ENCODE results near the gene KL. TPM values are rescaled to one million over a fixed set of nuclear protein-coding genes. Genes with fewer than 3 reads are reported as not detected.

Gene KL
- total and polyA plus RNA-seq, 2 of the 8 experiments (the other 6 are each of a cell fraction or from before 2014, with no cell fraction given) = 0.02 TPM; not detected in 1

- no peak overlapping the region for H3K14ac ChIP-seq (ENCODE audit: insufficient read length)
- ChIA-PET POLR2A (ENCODE audit: partially characterized antibody) (no interaction called here), CTCF (ENCODE audit: partially characterized antibody) (no interaction called here)
- no peaks in the 10 kb centered on the region for H4K20me1 ChIP-seq (replicated peaks in 1 of 2; ENCODE audit: control insufficient read depth in 1 of 2, insufficient read depth in 2 of 2, low read length in 2 of 2)
- H3K18ac ChIP-seq (ENCODE audit: extremely low read depth, low read length) = no peak overlapping the region
- FAIRE-seq (no peak), DNase-seq (ENCODE audit: low read depth in 1 of 2, low spot score in 2 of 2) (no peak)
- H3K4me3 ChIP-seq (ENCODE audit: extremely low read depth in 1 of 4, insufficient read depth in 2 of 4, low read depth in 3 of 4, low read length in 4 of 4) = no peak overlapping the region
- H3K27ac ChIP-seq (ENCODE audit: low read depth, low read length) = no peak overlapping the region
- H2BK5ac ChIP-seq (ENCODE audit: low read depth, low read length) = no peak overlapping the region
- H3K27me3 ChIP-seq (replicated peaks in 1 of 4; ENCODE audit: control insufficient read depth in 3 of 4, extremely low read depth in 1 of 4, insufficient read depth in 3 of 4, low read length in 3 of 4) = no peaks in the 10 kb centered on the region
- H3K79me2 ChIP-seq (ENCODE audit: control insufficient read depth in 1 of 2, insufficient read depth in 2 of 2, low read length in 2 of 2) = no peaks in the 10 kb centered on the region
- H4K5ac ChIP-seq (ENCODE audit: insufficient read length, low read depth, low read length) = no peak overlapping the region
- H2BK15ac ChIP-seq (ENCODE audit: low read length) = no peak overlapping the region
- H2BK12ac ChIP-seq (ENCODE audit: low read depth, low read length) = no peak overlapping the region
- no peaks in the 10 kb centered on the region for H3K36me3 ChIP-seq (ENCODE audit: control insufficient read depth in 2 of 4, insufficient read depth in 4 of 4, low read length in 3 of 4)
- no peak overlapping the region for H3K9ac ChIP-seq (replicated peaks in 1 of 4; ENCODE audit: extremely low read depth in 1 of 4, low read depth in 3 of 4, low read length in 3 of 4)
- no peaks in the 10 kb centered on the region for H3K79me1 ChIP-seq (ENCODE audit: low read depth, low read length)
- WGBS, 2 experiments (ENCODE audit: extremely low coverage in 1 of 2, insufficient coverage in 1 of 2, insufficient read length in 1 of 2, insufficient replicate concordance in 2 of 2, low coverage in 1 of 2, low lambda C conversion rate in 2 of 2, missing lambda C conversion rate in 1 of 2) = 75% methylated on average over 8 of the region's 8 CpGs; no CpG with 5 or more reads in 1 of the 2 experiments
- H3K56ac ChIP-seq (replicated peaks; ENCODE audit: insufficient read length, low read depth, low read length) = no peak overlapping the region
- no peak overlapping the region for H2AFZ ChIP-seq (ENCODE audit: low read length)
- H2AK5ac ChIP-seq (ENCODE audit: low read depth, low read length) = no peak overlapping the region
- H4K8ac ChIP-seq (ENCODE audit: extremely low read depth, insufficient read depth, low read length) = no peak overlapping the region
- H2BK20ac ChIP-seq (ENCODE audit: low read length) = no peak overlapping the region
- no peak overlapping the region for H4K91ac ChIP-seq (replicated peaks; ENCODE audit: insufficient read length, low read length)
- H3K4me1 ChIP-seq (replicated peaks in 1 of 4; ENCODE audit: control insufficient read depth in 3 of 4, insufficient read depth in 4 of 4, low read length in 3 of 4) = no peaks in the 10 kb centered on the region
- H3K4ac ChIP-seq (replicated peaks; ENCODE audit: insufficient read length, low read depth, low read length) = no peak overlapping the region
- H3K23ac ChIP-seq (ENCODE audit: insufficient read length) = no peak overlapping the region
- H3K9me3 ChIP-seq (ENCODE audit: insufficient read depth in 2 of 2, low read depth in 1 of 2, low read length in 1 of 2) = no peaks in the 10 kb centered on the region
- no peaks in the 10 kb centered on the region for H3K23me2 ChIP-seq (ENCODE audit: low read depth, low read length)
- H3K4me2 ChIP-seq (ENCODE audit: insufficient read depth in 1 of 2, low read depth in 2 of 2, low read length in 2 of 2) = no peak overlapping the region
- no peak overlapping the region for H2BK120ac ChIP-seq (replicated peaks; ENCODE audit: low read depth, low read length)
- TF ChIP-seq CBX8 (IDR thresholded peaks at IDR 0.05; ENCODE audit: borderline replicate concordance, low read depth, low read length) (no peak), GTF2F1 (IDR thresholded peaks at IDR 0.05; ENCODE audit: borderline replicate concordance, low read depth, low read length) (no peak), HDAC2 (IDR thresholded peaks at IDR 0.05; ENCODE audit: borderline replicate concordance in 1 of 2, low read depth in 2 of 2, low read length in 2 of 2) (no peak), YY1 (IDR thresholded peaks at IDR 0.05; ENCODE audit: low read depth, low read length) (no peak), CTCF (IDR thresholded peaks at IDR 0.05; ENCODE audit: control extremely low read depth in 1 of 3, insufficient read depth in 1 of 3, low read depth in 1 of 3, low read length in 3 of 3) (no peak), CHD2 (IDR thresholded peaks at IDR 0.05; ENCODE audit: low read length) (no peak), E2F6 (IDR thresholded peaks at IDR 0.05) (no peak), EP300 (IDR thresholded peaks at IDR 0.05; ENCODE audit: borderline replicate concordance in 1 of 2, low read depth in 2 of 2, low read length in 2 of 2) (no peak), CREB1 (IDR thresholded peaks at IDR 0.05) (no peak), SRF (IDR thresholded peaks at IDR 0.05; ENCODE audit: low read depth, low read length) (no peak), EGR1 (IDR thresholded peaks at IDR 0.05; ENCODE audit: borderline replicate concordance, low read depth, low read length) (no peak), TBP (IDR thresholded peaks at IDR 0.05; ENCODE audit: low read depth, low read length) (no peak)
Observed at GRCh38 chr13:32993145-32993544, 23.1 kb upstream of the KL start.
